ENCODE results near the gene TMEM17.

Gene TMEM17

GRCh38 chr2:62471404-62471803 is 34.6 kb downstream of the TMEM17 start:
- DNase-seq, result no peak

- DNase-seq, result no peak
These were observed 36.4 kb downstream of the TMEM17 start for GRCh38 chr2:62469548-62469947.

- no peak for DNase-seq
These were observed 36.9 kb downstream of the TMEM17 start for GRCh38 chr2:62469114-62469513.

GRCh38 chr2:62467475-62468321 is 38.3 kb downstream of the TMEM17 start:
- no peak for DNase-seq

- no peak for DNase-seq
These were observed 38.9 kb downstream of the TMEM17 start for GRCh38 chr2:62467100-62467474.

GRCh38 chr2:62466503-62466854 is 39.5 kb downstream of the TMEM17 start:
- DNase-seq, result no peak

GRCh38 chr2:62465741-62466502 is 40.1 kb downstream of the TMEM17 start:
- no peak for DNase-seq

GRCh38 chr2:62465039-62465740 is 40.8 kb downstream of the TMEM17 start:
- no peak for DNase-seq

GRCh38 chr2:62464221-62465007 is 41.6 kb downstream of the TMEM17 start:
- no peak for DNase-seq

- no peak for DNase-seq
These were observed 43.8 kb downstream of the TMEM17 start for GRCh38 chr2:62462211-62462610.

GRCh38 chr2:62461707-62462106 is 44.3 kb downstream of the TMEM17 start:
- no peak for DNase-seq

- DNase-seq, result no peak
These were observed 44.9 kb downstream of the TMEM17 start for GRCh38 chr2:62461017-62461553.

- no peak for DNase-seq
These were observed 45.8 kb downstream of the TMEM17 start for GRCh38 chr2:62460175-62460574.

- no peak for DNase-seq
These were observed 46.3 kb downstream of the TMEM17 start for GRCh38 chr2:62459672-62460071.

- no peak for DNase-seq
These were observed 46.9 kb downstream of the TMEM17 start for GRCh38 chr2:62459106-62459505.

- DNase-seq, result no peak
These were observed 47.3 kb downstream of the TMEM17 start for GRCh38 chr2:62458671-62459081.

- no peak for DNase-seq
These were observed 47.8 kb downstream of the TMEM17 start for GRCh38 chr2:62458206-62458641.

GRCh38 chr2:62457556-62457955 is 48.4 kb downstream of the TMEM17 start:
- DNase-seq, result no peak

- DNase-seq, result peak; percentile 76
These were observed 49.1 kb downstream of the TMEM17 start for GRCh38 chr2:62456721-62457539.

- DNase-seq, result no peak
These were observed 49.9 kb downstream of the TMEM17 start for GRCh38 chr2:62455957-62456692.

- no peak for DNase-seq
These were observed 52.0 kb downstream of the TMEM17 start for GRCh38 chr2:62453955-62454354.
